Body of pancreas (tissue), 4 donors: ENCODE results near the gene ACAD10. TPM values are rescaled to one million over a fixed set of nuclear protein-coding genes. Genes with fewer than 3 reads are reported as not detected.

Experiments
- ATAC-seq: fragments of 150-250 bp; one replicate; pipeline ENCODE4 v1.9.1; 2016
- DNase-seq, 4 donors: peaks; one replicate each; pipeline ENCODE4 v3.0.0-alpha.2; 2019
- H3K27ac ChIP-seq, 4 donors: fragments of 200-600 bp; sonication (generic); 1 replicate in 3 of 4; 2 replicates in 1 of 4; pipeline versions ENCODE4 v1.5.1 to v1.6.1; 2016 to 2019; ENCODE audit warnings: mild to moderate bottlenecking in 1 of 4, mixed read lengths in 1 of 4, moderate library complexity in 1 of 4
- H3K27me3 ChIP-seq, 2 donors: fragments of 200-600 bp; sonication (generic); one replicate each; pipeline ENCODE4 v1.6.0; 2016; ENCODE audit warnings: mild to moderate bottlenecking in 1 of 2
- H3K36me3 ChIP-seq, 2 donors: fragments of 200-600 bp; sonication (generic); replicated peaks in 1 of 2; 2 replicates each; pipeline ENCODE4 v1.5.1; 2016; ENCODE audit warnings: low read depth in 2 of 2; ENCODE audit not compliant: insufficient read depth in 1 of 2
- H3K4me1 ChIP-seq: fragments of 200-600 bp; sonication (generic); one replicate; pipeline ENCODE4 v1.6.0; 2016
- H3K4me3 ChIP-seq, 2 donors: fragments of 200-600 bp; sonication (generic); 1 replicate in 1 of 2; 2 replicates in 1 of 2; pipeline ENCODE4 v1.5.1; 2016 to 2019
- H3K9me3 ChIP-seq, 3 donors: fragments of 200-600 bp; sonication (generic); 1 replicate in 2 of 3; 2 replicates in 1 of 3; pipeline ENCODE4 v1.5.1; 2016
- CTCF ChIP-seq, 7 experiments: fragments of 450-650 bp in 4 of 7; fragments of 200-600 bp in 3 of 7; sonication (generic) in 3 of 7; IDR thresholded peaks; one replicate each; pipeline ENCODE4 v1.5.1; 2016 to 2019; ENCODE audit warnings: antibody characterized with exemption in 7 of 7
- POLR2A ChIP-seq, 3 donors: fragments of 450-650 bp; IDR thresholded peaks; one replicate each; pipeline ENCODE4 v1.6.1; 2016; ENCODE audit warnings: antibody characterized with exemption in 3 of 3, mild to moderate bottlenecking in 2 of 3
- WGBS, 2 donors: methylation state at CpG; one replicate each; pipeline ENCODE4 v1.1.5; 2017; 5-methylcytosine and 5-hydroxymethylcytosine counted together
- intact Hi-C: fragments of 100-400 bp; cut with DNase I; formaldehyde crosslinking; loops from one replicate; pipeline ENCODE4 v1.15.1; 2023
- total RNA-seq, 2 donors: library from RNA; depleted of rRNA; stranded (reverse); fragments of >200 nt; gene quantifications; one replicate each; pipeline ENCODE4 v1.1.0, GENCODE V29; 2016

The ACAD10 gene
- total RNA-seq, 2 donors from 2014 or later = 20.8 to 35.3 TPM

GRCh38 chr12:111757361-111758119 is 71.7 kb downstream of the ACAD10 start:
- WGBS, 2 donors = 17 to 42% methylated on average over 6 to 15 of the region's 15 CpGs
- TF ChIP-seq CTCF (IDR thresholded peaks at IDR 0.05) (no peak), POLR2A (IDR thresholded peaks at IDR 0.05) (no peak)
- Histone ChIP-seq H3K4me1 (peaks cover 50% of the 10 kb centered on the region), H3K27me3 (no peaks in the 10 kb centered on the region), H3K36me3 (no peaks in the 10 kb centered on the region), H3K27ac (peak overlapping the region; percentile 48 to 82 (median 76)), H3K9me3 (no peaks in the 10 kb centered on the region), H3K4me3 (no peak overlapping the region)
- intact Hi-C loops = loop anchor here (10.0 kb wide), 1 partner anchor 57 kb away; no protein-coding TSS in a partner anchor
- peak; percentile 71 to 82 (median 75) for DNase-seq
- peak; percentile 58 for ATAC-seq

GRCh38 chr12:111758120-111758561 is 72.3 kb downstream of the ACAD10 start:
- Histone ChIP-seq H3K9me3 (no peaks in the 10 kb centered on the region), H3K4me1 (peaks cover 48% of the 10 kb centered on the region), H3K27me3 (no peaks in the 10 kb centered on the region), H3K4me3 (no peak overlapping the region), H3K36me3 (no peaks in the 10 kb centered on the region), H3K27ac (peak overlapping the region; percentile 48 to 82 (median 76))
- peak; percentile 81 for ATAC-seq
- intact Hi-C loops = loop anchor here (10.0 kb wide), 1 partner anchor 57 kb away; no protein-coding TSS in a partner anchor
- 27 to 28% methylated on average over 6 to 9 of the region's 9 CpGs for WGBS, 2 donors
- DNase-seq = peak; percentile 79 to 87 (median 84)
- no peak for TF ChIP-seq CTCF (IDR thresholded peaks at IDR 0.05)
- TF ChIP-seq POLR2A (IDR thresholded peaks at IDR 0.05) = no peak

- DNase-seq (no peak), ATAC-seq (no peak)
- peaks cover 39% of the 10 kb centered on the region for H3K4me1 ChIP-seq
- no peaks in the 10 kb centered on the region for H3K27me3 ChIP-seq
- intact Hi-C loops = loop anchor here (10.0 kb wide), 1 partner anchor 56 kb away; no protein-coding TSS in a partner anchor
- H3K36me3 ChIP-seq = no peaks in the 10 kb centered on the region
- H3K27ac ChIP-seq = peak overlapping the region in 1 of 4 donors; percentile 82
- H3K4me3 ChIP-seq = no peak overlapping the region
- H3K9me3 ChIP-seq = no peaks in the 10 kb centered on the region
- TF ChIP-seq CTCF (IDR thresholded peaks at IDR 0.05) (no peak), POLR2A (IDR thresholded peaks at IDR 0.05) (no peak)
- WGBS, 2 donors = 90 to 93% methylated on average over 7 of the region's 7 CpGs
These were observed 73.4 kb downstream of the ACAD10 start for GRCh38 chr12:111759271-111759670.

- ATAC-seq = no peak
- Histone ChIP-seq H3K27me3 (no peaks in the 10 kb centered on the region), H3K4me1 (peaks cover 32% of the 10 kb centered on the region), H3K36me3 (no peaks in the 10 kb centered on the region), H3K9me3 (no peaks in the 10 kb centered on the region), H3K4me3 (no peak overlapping the region), H3K27ac (no peak overlapping the region)
- 85 to 96% methylated on average over 9 of the region's 9 CpGs for WGBS, 2 donors
- intact Hi-C loops = loop anchor here (10.0 kb wide), 1 partner anchor 55 kb away; no protein-coding TSS in a partner anchor
- no peak for DNase-seq
- TF ChIP-seq POLR2A (IDR thresholded peaks at IDR 0.05) (no peak), CTCF (IDR thresholded peaks at IDR 0.05) (no peak)
These were observed 74.1 kb downstream of the ACAD10 start for GRCh38 chr12:111759991-111760390.
